Measurements from ENCODE around the gene ATP2A3.

GRCh38 chr17:3890878-3891219, 73.4 kb downstream of the ATP2A3 start:
- TF ChIP-seq POLR2A (IDR thresholded peaks at IDR 0.05) = no peak
- TF ChIP-seq, protein P1, sequence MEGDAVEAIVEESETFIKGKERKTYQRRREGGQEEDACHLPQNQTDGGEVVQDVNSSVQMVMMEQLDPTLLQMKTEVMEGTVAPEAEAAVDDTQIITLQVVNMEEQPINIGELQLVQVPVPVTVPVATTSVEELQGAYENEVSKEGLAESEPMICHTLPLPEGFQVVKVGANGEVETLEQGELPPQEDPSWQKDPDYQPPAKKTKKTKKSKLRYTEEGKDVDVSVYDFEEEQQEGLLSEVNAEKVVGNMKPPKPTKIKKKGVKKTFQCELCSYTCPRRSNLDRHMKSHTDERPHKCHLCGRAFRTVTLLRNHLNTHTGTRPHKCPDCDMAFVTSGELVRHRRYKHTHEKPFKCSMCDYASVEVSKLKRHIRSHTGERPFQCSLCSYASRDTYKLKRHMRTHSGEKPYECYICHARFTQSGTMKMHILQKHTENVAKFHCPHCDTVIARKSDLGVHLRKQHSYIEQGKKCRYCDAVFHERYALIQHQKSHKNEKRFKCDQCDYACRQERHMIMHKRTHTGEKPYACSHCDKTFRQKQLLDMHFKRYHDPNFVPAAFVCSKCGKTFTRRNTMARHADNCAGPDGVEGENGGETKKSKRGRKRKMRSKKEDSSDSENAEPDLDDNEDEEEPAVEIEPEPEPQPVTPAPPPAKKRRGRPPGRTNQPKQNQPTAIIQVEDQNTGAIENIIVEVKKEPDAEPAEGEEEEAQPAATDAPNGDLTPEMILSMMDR (IDR thresholded peaks at IDR 0.05) = no peak
